Endothelial cell of umbilical vein (primary cell): Measurements from ENCODE around the gene CDX4. TPM values are rescaled to one million over a fixed set of nuclear protein-coding genes. Genes with fewer than 3 reads are reported as not detected.

Experiments used
- Bru-seq: library from RNA; stranded (reverse); fragments of 400-500 nt; gene quantifications from one replicate; lab custom pipeline; 2021; lab: Mats Ljungman, UMichigan
- BruChase-seq, 2 experiments: library from RNA; stranded (reverse); fragments of 400-500 nt; gene quantifications; one replicate each; lab custom pipeline; 2021; lab: Mats Ljungman, UMichigan
- BruUV-seq: library from RNA; stranded (reverse); fragments of 400-500 nt; replicated peaks from 2 replicates; lab custom pipeline; 2021; lab: Mats Ljungman, UMichigan
- CTCF ChIA-PET: fragments of 300-600, 350-600 bp; sonication (Branson Sonifier 250); formaldehyde crosslinking; loops from one replicate; lab custom pipeline; 2021; ENCODE audit warnings: antibody characterized with exemption, inconsistent platforms; lab: Charles Lee
- POLR2A ChIA-PET: fragments of 300-600, 350-600 bp; sonication (Branson Sonifier 250); formaldehyde crosslinking; loops from one replicate; lab custom pipeline; 2021; ENCODE audit warnings: antibody characterized with exemption, inconsistent platforms; lab: Charles Lee
- DNase-seq: peaks from one replicate; pipeline ENCODE4 v3.0.0-alpha.2; 2011; ENCODE audit warnings: low read depth, low spot score
- FAIRE-seq: peaks from 2 replicates; lab custom pipeline; 2011; peaks lifted over from hg19 to GRCh38; lab: Jason Lieb, UNC
- H2AFZ ChIP-seq: 2 replicates; pipeline ENCODE4 v1.6.0; 2012; ENCODE audit warnings: low read depth, low read length, control low read depth, inconsistent platforms
- H3K27ac ChIP-seq: 2 replicates; pipeline ENCODE4 v1.5.1; 2011; ENCODE audit warnings: low read depth, mild to moderate bottlenecking, control low read depth, low read length, moderate library complexity; ENCODE audit not compliant: insufficient read depth
- H3K27me3 ChIP-seq, 2 experiments: 2 replicates each; pipeline versions ENCODE4 v1.6.0 to v1.6.1; 2011; ENCODE audit warnings: low read length in 2 of 2, mixed read lengths in 1 of 2; ENCODE audit not compliant: control insufficient read depth in 2 of 2, insufficient read depth in 2 of 2
- H3K36me3 ChIP-seq, 2 experiments: 2 replicates in 1 of 2; 3 replicates in 1 of 2; pipeline ENCODE4 v1.5.1; 2011; ENCODE audit warnings: low read length in 2 of 2, mild to moderate bottlenecking in 1 of 2, moderate library complexity in 1 of 2; ENCODE audit not compliant: control insufficient read depth in 2 of 2, insufficient read depth in 2 of 2; ENCODE audit errors: extremely low read depth in 1 of 2
- H3K4me1 ChIP-seq: 3 replicates; pipeline ENCODE4 v1.5.1; 2011; ENCODE audit warnings: mild to moderate bottlenecking, low read length; ENCODE audit not compliant: control insufficient read depth, insufficient read depth; ENCODE audit errors: extremely low read depth
- H3K4me2 ChIP-seq: 2 replicates; pipeline ENCODE4 v1.6.1; 2011; ENCODE audit warnings: low read length, control low read depth, mixed read lengths; ENCODE audit not compliant: insufficient read depth
- H3K4me3 ChIP-seq, 3 experiments: fragments of 200-600 bp in 1 of 3; sonication (generic), shearing (Covaris generic) in 1 of 3; replicated peaks in 1 of 3; 2 replicates each; pipeline ENCODE4 v1.5.1; 2011 to 2016; ENCODE audit warnings: control low read depth in 3 of 3, low read length in 3 of 3, mild to moderate bottlenecking in 2 of 3, inconsistent platforms in 1 of 3, low read depth in 1 of 3, moderate library complexity in 1 of 3; ENCODE audit not compliant: insufficient read depth in 1 of 3
- H3K79me2 ChIP-seq: 2 replicates; pipeline ENCODE4 v1.6.0; 2012; ENCODE audit warnings: low read length, inconsistent platforms; ENCODE audit not compliant: control insufficient read depth, insufficient read depth
- H3K9ac ChIP-seq: replicated peaks from 2 replicates; pipeline ENCODE3; 2011; ENCODE audit warnings: low read length, control low read depth; ENCODE audit not compliant: insufficient read depth; ENCODE audit errors: extremely low read depth
- H3K9me1 ChIP-seq: replicated peaks from 3 replicates; pipeline ENCODE4 v1.6.0; 2011; ENCODE audit warnings: mild to moderate bottlenecking, low read length; ENCODE audit not compliant: control insufficient read depth, insufficient read depth; ENCODE audit errors: extremely low read depth
- H3K9me3 ChIP-seq: replicated peaks from 2 replicates; pipeline ENCODE4 v1.5.1; 2012; ENCODE audit warnings: low read length, inconsistent platforms; ENCODE audit not compliant: control insufficient read depth, insufficient read depth
- H4K20me1 ChIP-seq: replicated peaks from 2 replicates; pipeline ENCODE3; 2011; ENCODE audit warnings: mild to moderate bottlenecking, low read length; ENCODE audit not compliant: control insufficient read depth, insufficient read depth; ENCODE audit errors: extremely low read depth
- EZH2 ChIP-seq: IDR thresholded peaks from 2 replicates; pipeline ENCODE4 v1.6.1; 2012; ENCODE audit warnings: borderline replicate concordance, low read depth, mild to moderate bottlenecking, moderate library complexity, low read length, inconsistent platforms; ENCODE audit not compliant: severe bottlenecking
- FOS ChIP-seq: IDR thresholded peaks from 2 replicates; pipeline ENCODE4 v1.6.1; 2011; ENCODE audit warnings: mild to moderate bottlenecking, low read length, moderate library complexity, borderline replicate concordance; ENCODE audit not compliant: insufficient read depth
- GATA2 ChIP-seq: IDR thresholded peaks from 2 replicates; pipeline ENCODE4 v1.7.0; 2011; ENCODE audit warnings: low read depth, mild to moderate bottlenecking, moderate library complexity, mixed read lengths, low read length; ENCODE audit not compliant: insufficient read length, insufficient read depth
- JUN ChIP-seq: IDR thresholded peaks from 2 replicates; pipeline ENCODE4 v1.6.1; 2011; ENCODE audit warnings: borderline replicate concordance, low read depth; ENCODE audit not compliant: insufficient read length, insufficient read depth
- MAX ChIP-seq: IDR thresholded peaks from 2 replicates; pipeline ENCODE4 v1.6.1; 2011; ENCODE audit not compliant: insufficient read depth, insufficient read length
- MYC ChIP-seq: IDR thresholded peaks from one replicate; pipeline ENCODE4 v1.6.1; 2011; ENCODE audit warnings: mild to moderate bottlenecking, low read depth, low read length
- POLR2A ChIP-seq: IDR thresholded peaks from 2 replicates; pipeline ENCODE4 v1.6.1; 2012; ENCODE audit warnings: low read depth, mild to moderate bottlenecking, control low read depth, low read length
- POLR2AphosphoS5 ChIP-seq: IDR thresholded peaks from 2 replicates; pipeline ENCODE4 v1.6.1; 2012; ENCODE audit warnings: low read depth, mild to moderate bottlenecking, control low read depth, low read length, moderate library complexity; ENCODE audit not compliant: insufficient read depth
- dilution Hi-C: fragments of 300-500 bp; cut with MboI; formaldehyde crosslinking; loops from one replicate; pipeline ENCODE4 v1.15.0; 2019; ENCODE audit warnings: low sequenced_read_pairs; ENCODE audit not compliant: extremely low pct_ligation_motif_present
- intact Hi-C: fragments of 100-400 bp; cut with micrococcal nuclease; formaldehyde crosslinking; loops from one replicate; pipeline ENCODE4 v1.10.0; 2022
- long read RNA-seq: library from polyadenylated mRNA; stranded (forward); transcript quantifications from one replicate; pipeline ENCODE4 v2.0.0, GENCODE V29; 2021
- polyA minus RNA-seq, 3 experiments: library from RNA; depleted of rRNA, polyadenylated mRNA; stranded (reverse); fragments of >200 nt; gene quantifications; 1 replicate in 1 of 3; 2 replicates in 2 of 3; pipeline ENCODE4 v1.2.3, GENCODE V29; 2011
- polyA plus RNA-seq, 4 experiments: library from polyadenylated mRNA; depleted of rRNA in 3 of 4; stranded (reverse) in 3 of 4; unstranded in 1 of 4; fragments of >200 nt; gene quantifications; 2 replicates each; pipeline versions ENCODE4 v1.2.1 to v1.2.3, GENCODE V29; 2011 to 2012; ENCODE audit warnings: missing spikeins in 1 of 4
- total RNA-seq: library from RNA; stranded (reverse); gene quantifications from 2 replicates; pipeline ENCODE4 v1.2.3, GENCODE V29; 2021
- TF ChIP-seq, protein P1 (sequence below), 2 donors: IDR thresholded peaks; 1 replicate in 1 of 2; 2 replicates in 1 of 2; pipeline ENCODE4 v1.5.1; 2011; ENCODE audit warnings: low read length in 2 of 2, mild to moderate bottlenecking in 2 of 2, moderate library complexity in 2 of 2, control low read depth in 1 of 2, inconsistent platforms in 1 of 2, low read depth in 1 of 2; ENCODE audit not compliant: insufficient read depth in 1 of 2; ENCODE audit errors: extremely low read depth in 1 of 2

Gene CDX4, protein sequence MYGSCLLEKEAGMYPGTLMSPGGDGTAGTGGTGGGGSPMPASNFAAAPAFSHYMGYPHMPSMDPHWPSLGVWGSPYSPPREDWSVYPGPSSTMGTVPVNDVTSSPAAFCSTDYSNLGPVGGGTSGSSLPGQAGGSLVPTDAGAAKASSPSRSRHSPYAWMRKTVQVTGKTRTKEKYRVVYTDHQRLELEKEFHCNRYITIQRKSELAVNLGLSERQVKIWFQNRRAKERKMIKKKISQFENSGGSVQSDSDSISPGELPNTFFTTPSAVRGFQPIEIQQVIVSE
- total RNA-seq (not detected in 2 replicates), polyA plus RNA-seq (not detected in 2 replicates), polyA minus RNA-seq (not detected in 2 replicates), Bru-seq, nascent RNA (not detected), BruChase-seq, experiment 1, labeled RNA remaining after a 6-hour chase (not detected), BruChase-seq, experiment 2, labeled RNA remaining after a 2-hour chase (not detected)
- polyA plus RNA-seq (2011; cell fraction: cytosol; rRNA removed) = not detected in 2 replicates
- polyA plus RNA-seq (2011; cell fraction: nucleus; rRNA removed) = not detected in 2 replicates
- polyA plus RNA-seq (2012) = not detected in 2 replicates
- polyA minus RNA-seq (2011; cell fraction: cytosol; rRNA and poly(A)+ RNA removed) = not detected
- not detected in 2 replicates for polyA minus RNA-seq (2011; cell fraction: nucleus; rRNA and poly(A)+ RNA removed)
- long read RNA-seq = 0 reads

DNA sequence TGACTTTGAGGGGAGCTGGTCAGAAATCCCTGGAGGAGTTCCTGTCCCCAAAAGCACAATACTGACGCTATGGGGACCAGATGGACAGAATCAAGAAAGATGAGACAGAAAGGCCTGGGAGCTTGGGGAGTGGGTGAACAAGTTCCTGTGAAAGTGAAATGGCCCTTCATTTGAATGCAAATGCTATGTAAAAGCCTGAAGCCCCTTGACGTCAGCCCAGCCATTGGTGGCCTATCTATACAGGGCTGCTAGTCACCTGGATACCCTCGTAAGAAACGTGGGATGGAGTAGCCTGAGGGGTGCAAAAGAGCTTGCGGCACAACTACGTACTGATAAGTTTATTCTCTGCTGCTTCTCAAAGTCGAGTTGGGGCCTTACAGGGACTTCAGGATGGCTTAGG, at the start of gene CDX4:
TSS of gene CDX4 (plus strand) at position 223 of the 400 bp plus-strand sequence. CDS start 201 bp downstream, outside the sequence.
- H3K79me2 ChIP-seq = no peaks in the 10 kb centered on the region
- no peaks in the 10 kb centered on the region for H3K4me1 ChIP-seq
- ChIA-PET POLR2A (no interaction called here), CTCF (no interaction called here)
- no peaks in the 10 kb centered on the region for H3K27me3 ChIP-seq
- FAIRE-seq = no peak
- no peak within 1 kb of the TSS for H3K4me2 ChIP-seq
- TF ChIP-seq POLR2AphosphoS5 (no peak), MYC (no peak), GATA2 (no peak), JUN (no peak), EZH2 (no peak), MAX (no peak), FOS (no peak), POLR2A (no peak)
- TF ChIP-seq, protein P1, sequence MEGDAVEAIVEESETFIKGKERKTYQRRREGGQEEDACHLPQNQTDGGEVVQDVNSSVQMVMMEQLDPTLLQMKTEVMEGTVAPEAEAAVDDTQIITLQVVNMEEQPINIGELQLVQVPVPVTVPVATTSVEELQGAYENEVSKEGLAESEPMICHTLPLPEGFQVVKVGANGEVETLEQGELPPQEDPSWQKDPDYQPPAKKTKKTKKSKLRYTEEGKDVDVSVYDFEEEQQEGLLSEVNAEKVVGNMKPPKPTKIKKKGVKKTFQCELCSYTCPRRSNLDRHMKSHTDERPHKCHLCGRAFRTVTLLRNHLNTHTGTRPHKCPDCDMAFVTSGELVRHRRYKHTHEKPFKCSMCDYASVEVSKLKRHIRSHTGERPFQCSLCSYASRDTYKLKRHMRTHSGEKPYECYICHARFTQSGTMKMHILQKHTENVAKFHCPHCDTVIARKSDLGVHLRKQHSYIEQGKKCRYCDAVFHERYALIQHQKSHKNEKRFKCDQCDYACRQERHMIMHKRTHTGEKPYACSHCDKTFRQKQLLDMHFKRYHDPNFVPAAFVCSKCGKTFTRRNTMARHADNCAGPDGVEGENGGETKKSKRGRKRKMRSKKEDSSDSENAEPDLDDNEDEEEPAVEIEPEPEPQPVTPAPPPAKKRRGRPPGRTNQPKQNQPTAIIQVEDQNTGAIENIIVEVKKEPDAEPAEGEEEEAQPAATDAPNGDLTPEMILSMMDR (IDR thresholded peaks at IDR 0.05; ENCODE audit: extremely low read depth in 1 of 2, insufficient read depth in 1 of 2, low read depth in 1 of 2, low read length in 2 of 2) = no peak
- BruUV-seq = no TSS peak
- no peak within 1 kb of the TSS for H3K9ac ChIP-seq
- DNase-seq = no peak
- no peak within 1 kb of the TSS for H3K27ac ChIP-seq
- intact Hi-C loops (no loop called here), dilution Hi-C loops (no loop called here)
- no peaks in the 10 kb centered on the region for H4K20me1 ChIP-seq
- H3K4me3 ChIP-seq = no peak within 1 kb of the TSS
- no peaks in the 10 kb centered on the region for H3K36me3 ChIP-seq
- H3K9me3 ChIP-seq = no peaks in the 10 kb centered on the region
- H3K9me1 ChIP-seq = no peaks in the 10 kb centered on the region
- H2AFZ ChIP-seq = no peak within 1 kb of the TSS
